GM12878 (cell line): ENCODE data around the gene PRKAG2. TPM values are rescaled to one million over a fixed set of nuclear protein-coding genes. Genes with fewer than 3 reads are reported as not detected.

Source experiments
- ATAC-seq: fragments of 200-7000 bp; cut with Tn5 transposase; 3 replicates; pipeline ENCODE4 v1.9.1; 2020; ENCODE audit warnings: mild to moderate bottlenecking, moderate library complexity
- BruUV-seq: library from RNA; stranded (reverse); fragments of 400-500 nt; replicated peaks from 2 replicates; lab custom pipeline; 2021; lab: Mats Ljungman, UMichigan
- CTCF ChIA-PET: fragments of 300-600 bp; sonication (Branson Sonifier 250); formaldehyde crosslinking; extraction: SDS; loops from one replicate; lab custom pipeline; 2021; ENCODE audit warnings: inconsistent platforms; lab: Yijun Ruan, JAX
- POLR2A ChIA-PET: fragments of 350-600 bp; formaldehyde crosslinking; extraction: SDS; loops from one replicate; lab custom pipeline; 2021; ENCODE audit warnings: inconsistent platforms; lab: Charles Lee
- RAD21 ChIA-PET: fragments of 300-600 bp; sonication (Branson Sonifier 250); formaldehyde crosslinking; loops from one replicate; lab custom pipeline; 2023; ENCODE audit warnings: antibody characterized with exemption; ENCODE audit not compliant: unreplicated experiment; lab: Charles Lee
- SMC1A ChIA-PET: fragments of 300-600 bp; sonication (Branson Sonifier 250); formaldehyde crosslinking; loops from one replicate; lab custom pipeline; 2023; ENCODE audit not compliant: unreplicated experiment, uncharacterized antibody; lab: Charles Lee
- DNase-seq: peaks from one replicate; pipeline ENCODE4 v3.0.0-alpha.2; 2011; ENCODE audit warnings: low read depth, low spot score
- FAIRE-seq: peaks from 3 replicates; lab custom pipeline; 2011; peaks lifted over from hg19 to GRCh38; lab: Jason Lieb, UNC
- H2AFZ ChIP-seq: 2 replicates; pipeline ENCODE4 v1.6.0; 2011; ENCODE audit warnings: low read depth, low read length, control low read depth; ENCODE audit not compliant: control insufficient read depth
- H3K27ac ChIP-seq: 2 replicates; pipeline ENCODE4 v1.5.1; 2011; ENCODE audit warnings: control low read depth; ENCODE audit not compliant: control insufficient read depth, insufficient read depth
- H3K27me3 ChIP-seq, 2 experiments: replicated peaks in 1 of 2; 2 replicates each; pipeline versions ENCODE4 v1.6.0 to v1.6.1; 2011; ENCODE audit warnings: low read length in 1 of 2; ENCODE audit not compliant: control insufficient read depth in 2 of 2, insufficient read depth in 2 of 2
- H3K36me3 ChIP-seq, 2 experiments: 2 replicates each; pipeline ENCODE4 v1.5.1; 2011; ENCODE audit warnings: low read length in 1 of 2; ENCODE audit not compliant: control insufficient read depth in 2 of 2, insufficient read depth in 2 of 2
- H3K4me1 ChIP-seq: 2 replicates; pipeline ENCODE4 v1.6.1; 2011; ENCODE audit warnings: mild to moderate bottlenecking, low read length, moderate library complexity, mixed read lengths; ENCODE audit not compliant: control insufficient read depth, insufficient read depth
- H3K4me2 ChIP-seq: 2 replicates; pipeline ENCODE4 v1.6.0; 2011; ENCODE audit warnings: control low read depth; ENCODE audit not compliant: control insufficient read depth, insufficient read depth
- H3K4me3 ChIP-seq: fragments of 200-600 bp; sonication (generic); 2 replicates; pipeline ENCODE4 v1.5.1; 2016
- H3K79me2 ChIP-seq: 2 replicates; pipeline ENCODE4 v1.6.0; 2011; ENCODE audit warnings: low read length; ENCODE audit not compliant: control insufficient read depth, insufficient read depth
- H3K9ac ChIP-seq: 2 replicates; pipeline ENCODE4 v1.8.0; 2011; ENCODE audit warnings: low read length, control low read depth, mixed read lengths; ENCODE audit not compliant: control insufficient read depth, insufficient read depth
- H3K9me3 ChIP-seq: replicated peaks from 3 replicates; pipeline ENCODE4 v1.5.1; 2011; ENCODE audit warnings: mild to moderate bottlenecking, low read length; ENCODE audit not compliant: control insufficient read depth, insufficient read depth
- H4K20me1 ChIP-seq: 2 replicates; pipeline ENCODE4 v1.6.0; 2011; ENCODE audit not compliant: control insufficient read depth, insufficient read depth
- BHLHE40 ChIP-seq, 2 experiments: fragments of 450-650 bp in 1 of 2; IDR thresholded peaks; 2 replicates each; pipeline ENCODE4 v1.6.1; 2011 to 2017; ENCODE audit warnings: low read depth in 2 of 2, borderline replicate concordance in 1 of 2, improper control_type of control experiment in 1 of 2, low read length in 1 of 2, mild to moderate bottlenecking in 1 of 2
- ETV6 ChIP-seq, 2 experiments: fragments of 450-650 bp in 1 of 2; IDR thresholded peaks in 1 of 2; conservative IDR thresholded peaks in 1 of 2; 2 replicates each; pipeline ENCODE4 v1.6.1; 2014; ENCODE audit warnings: antibody characterized with exemption in 1 of 2, borderline replicate concordance in 1 of 2, low read depth in 1 of 2, mild to moderate bottlenecking in 1 of 2, moderate library complexity in 1 of 2
- RFX5 ChIP-seq: IDR thresholded peaks from 2 replicates; pipeline ENCODE4 v1.6.1; 2011; ENCODE audit warnings: low read depth, low read length, improper control_type of control experiment
- YY1 ChIP-seq: IDR thresholded peaks from 2 replicates; pipeline ENCODE4 v1.6.1; 2011; ENCODE audit warnings: low read depth, mild to moderate bottlenecking, low read length
- WGBS: methylation state at CpG from one replicate; pipeline ENCODE4 v1.1.6; 2016; ENCODE audit warnings: low lambda C conversion rate; ENCODE audit not compliant: insufficient replicate concordance, insufficient coverage; ENCODE audit errors: missing lambda C conversion rate; 5-methylcytosine and 5-hydroxymethylcytosine counted together
- in situ Hi-C: fragments of 300-500 bp; cut with MboI; formaldehyde crosslinking; loops from 9 replicates; pipeline ENCODE4 v1.14.3; 2018; ENCODE audit warnings: mixed read lengths
- intact Hi-C: fragments of 100-400 bp; cut with micrococcal nuclease; formaldehyde crosslinking; loops from one replicate; pipeline ENCODE4 v1.14.2; 2022; ENCODE audit not compliant: unreplicated experiment
- polyA plus RNA-seq, 11 experiments: library from polyadenylated mRNA; depleted of rRNA in 4 of 11; unstranded in 6 of 11; stranded (reverse) in 5 of 11; fragments of >200 nt; fragmentation: Nextera tagmentation in 4 of 11; fragmentation: Illumina TruSeq in 1 of 11; extraction: Ambion mirVana in 4 of 11; extraction: Trizol in 1 of 11; gene quantifications; 1 replicate in 1 of 11; 2 replicates in 10 of 11; pipeline versions ENCODE4 v1.2.1 to v1.2.3, GENCODE V29; 2011 to 2016; ENCODE audit warnings: inconsistent platforms in 2 of 11, missing spikeins in 2 of 11, low read depth in 1 of 11
- total RNA-seq, 4 experiments: library from RNA; depleted of rRNA in 3 of 4; stranded (reverse); fragments of >200 nt in 3 of 4; fragmentation: Illumina TruSeq in 1 of 4; extraction: Trizol in 1 of 4; gene quantifications; 2 replicates each; pipeline versions ENCODE4 v1.2.1 to v1.2.3, GENCODE V29; 2013 to 2021
- TF ChIP-seq, protein P1 (sequence below): IDR thresholded peaks from 2 replicates; pipeline ENCODE4 v1.6.1; 2012; ENCODE audit warnings: low read length, inconsistent platforms

Gene PRKAG2
- total and polyA plus RNA-seq, 10 of the 15 experiments (the other 5 are each of a cell fraction or from before 2014, with no cell fraction given), result 3.4 to 8.9 (median 6.8) TPM

DNA sequence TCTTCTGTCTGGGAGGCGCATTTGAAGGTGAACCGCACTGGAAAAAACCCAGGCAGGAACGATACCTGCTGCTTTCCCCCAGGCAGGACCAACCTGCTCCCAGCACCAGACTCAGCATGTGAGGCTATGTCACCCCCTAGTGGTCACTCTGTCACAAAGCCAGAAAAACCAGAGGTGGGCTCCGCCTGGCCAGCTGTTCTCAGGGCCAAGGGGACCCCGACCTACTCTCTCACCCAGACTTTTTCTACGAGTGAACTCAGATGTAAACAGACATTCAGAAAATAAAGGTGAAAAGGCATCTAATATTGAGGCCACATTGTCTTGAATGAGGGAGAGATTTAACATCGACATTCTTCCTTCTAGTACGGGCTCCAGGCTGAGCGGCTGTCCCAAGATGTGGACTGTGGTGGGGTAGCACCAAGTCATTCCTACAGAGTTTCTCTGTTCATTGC is 117.3 kb downstream of the PRKAG2 start (continued):
- TF ChIP-seq, protein P1, sequence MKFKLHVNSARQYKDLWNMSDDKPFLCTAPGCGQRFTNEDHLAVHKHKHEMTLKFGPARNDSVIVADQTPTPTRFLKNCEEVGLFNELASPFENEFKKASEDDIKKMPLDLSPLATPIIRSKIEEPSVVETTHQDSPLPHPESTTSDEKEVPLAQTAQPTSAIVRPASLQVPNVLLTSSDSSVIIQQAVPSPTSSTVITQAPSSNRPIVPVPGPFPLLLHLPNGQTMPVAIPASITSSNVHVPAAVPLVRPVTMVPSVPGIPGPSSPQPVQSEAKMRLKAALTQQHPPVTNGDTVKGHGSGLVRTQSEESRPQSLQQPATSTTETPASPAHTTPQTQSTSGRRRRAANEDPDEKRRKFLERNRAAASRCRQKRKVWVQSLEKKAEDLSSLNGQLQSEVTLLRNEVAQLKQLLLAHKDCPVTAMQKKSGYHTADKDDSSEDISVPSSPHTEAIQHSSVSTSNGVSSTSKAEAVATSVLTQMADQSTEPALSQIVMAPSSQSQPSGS, result no peak
- TF ChIP-seq ETV6 (conservative IDR thresholded peaks at IDR 0.05 in 1 of 2, IDR thresholded peaks at IDR 0.05 in 1 of 2; ENCODE audit: borderline replicate concordance in 1 of 2, low read depth in 1 of 2), result 0 out of 4 replicates have a peak, but pooled peaks of 1 of the 2 experiments have one; percentile 12
- TF ChIP-seq RFX5, result no peak
- TF ChIP-seq YY1, result 0 out of 2 replicates have a peak, but pooled peaks have one; percentile 42

DNA sequence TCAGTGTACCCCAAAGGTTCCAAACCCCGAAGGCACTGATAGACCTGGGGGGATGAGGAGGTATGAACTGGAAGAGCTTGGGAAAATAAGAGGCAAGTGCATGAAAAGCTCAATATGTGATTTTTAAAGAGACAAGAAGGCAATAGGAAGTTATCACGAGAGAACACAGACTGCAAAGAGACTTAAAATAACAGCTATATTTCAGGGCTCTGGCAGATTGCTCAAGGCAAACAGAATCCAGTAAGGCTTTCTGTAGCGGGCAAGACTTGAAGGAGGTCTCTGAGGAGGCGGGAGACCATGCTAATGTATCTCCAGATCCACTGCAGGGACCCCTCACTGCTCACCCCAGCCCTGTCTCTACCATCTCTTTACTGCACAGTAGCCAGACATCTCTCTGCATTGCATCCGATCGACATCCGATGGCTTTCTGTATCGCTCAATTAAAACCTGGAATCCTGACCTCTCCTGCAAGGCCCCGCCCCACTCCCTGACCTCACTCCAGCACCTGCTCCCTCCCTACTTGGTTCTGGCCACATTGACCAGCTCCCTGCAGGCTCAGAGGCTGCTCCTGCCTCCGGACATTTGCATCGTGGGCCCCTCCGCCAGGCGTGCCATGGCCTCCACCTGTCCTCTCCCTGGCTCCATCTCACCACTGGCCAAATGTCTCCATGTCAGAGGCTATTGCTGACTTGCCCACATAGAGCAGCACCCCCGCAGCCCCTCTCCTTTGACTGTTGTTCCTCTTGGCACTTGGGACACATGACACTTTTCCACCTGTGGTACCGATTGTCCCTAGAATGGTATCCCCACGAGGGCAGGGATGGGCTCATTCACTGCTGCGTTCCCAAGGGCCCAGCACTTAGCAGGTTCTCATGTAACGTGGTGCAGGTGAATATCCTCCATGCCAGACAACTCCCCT is 118.0 kb downstream of the PRKAG2 start:
- H3K4me2 ChIP-seq, result no peak overlapping the region
- FAIRE-seq (peak; percentile 27), DNase-seq (no peak), ATAC-seq (peak; percentile 18)
- ChIA-PET RAD21 (interaction anchor here (1.0 to 1.8 kb wide), 3 partner anchors 126 to 392 kb away, joined by 3 to 7 read pairs (median 3); no protein-coding TSS in a partner anchor), SMC1A (interaction anchor here (0.7 to 2.0 kb wide), 5 partner anchors 9 to 406 kb away, joined by 3 to 7 read pairs (median 5); no protein-coding TSS in a partner anchor), CTCF (interaction anchor here (0.7 to 2.8 kb wide), 19 partner anchors 9 to 948 kb away, joined by 3 to 10 read pairs (median 4); no protein-coding TSS in a partner anchor), POLR2A (no interaction called here)
- intact Hi-C loops (loop anchor here (1.0 to 5.0 kb wide), 5 partner anchors 127 to 442 kb away; no protein-coding TSS in a partner anchor), in situ Hi-C loops (no loop called here)
- no peak overlapping the region for H3K4me3 ChIP-seq
- H3K27me3 ChIP-seq, result no peaks in the 10 kb centered on the region; a peak in 1 of 4 replicates
- H3K9me3 ChIP-seq, result no peaks in the 10 kb centered on the region
- no peaks in the 10 kb centered on the region for H4K20me1 ChIP-seq
- BruUV-seq, result no TSS peak
- 53% methylated on average over 18 of the region's 18 CpGs for WGBS
- TF ChIP-seq BHLHE40 (IDR thresholded peaks at IDR 0.05; ENCODE audit: borderline replicate concordance in 1 of 2, low read depth in 2 of 2, low read length in 1 of 2), result no peak
- no peak overlapping the region for H2AFZ ChIP-seq
- no peaks in the 10 kb centered on the region for H3K36me3 ChIP-seq
- H3K9ac ChIP-seq, result no peak overlapping the region
- no peaks in the 10 kb centered on the region for H3K79me2 ChIP-seq
- H3K27ac ChIP-seq, result no peak overlapping the region
- no peaks in the 10 kb centered on the region for H3K4me1 ChIP-seq
